Mesothelial cell of epicardium (in vitro differentiated cells): ENCODE results near the gene MYOCD. TPM values are rescaled to one million over a fixed set of nuclear protein-coding genes. Genes with fewer than 3 reads are reported as not detected.

Experiments used
- DNase-seq, 2 experiments: peaks; one replicate each; pipeline ENCODE4 v3.0.0; 2021; ENCODE audit warnings: low spot score in 2 of 2; ENCODE audit not compliant: unreplicated experiment in 2 of 2
- H3K27ac Mint-ChIP-seq: 2 replicates; pipeline ENCODE4 v1.8.0; 2021; ENCODE audit warnings: mixed read lengths
- H3K27me3 Mint-ChIP-seq: 2 replicates; pipeline ENCODE4 v1.8.0; 2021; ENCODE audit warnings: low read depth, mixed read lengths
- H3K36me3 Mint-ChIP-seq: 2 replicates; pipeline ENCODE4 v1.8.0; 2021; ENCODE audit warnings: mixed read lengths
- H3K4me1 Mint-ChIP-seq: 2 replicates; pipeline ENCODE4 v1.8.0; 2021; ENCODE audit warnings: mixed read lengths
- H3K4me3 Mint-ChIP-seq: 2 replicates; pipeline ENCODE4 v1.8.0; 2021; ENCODE audit warnings: mild to moderate bottlenecking, moderate library complexity, mixed read lengths
- H3K9me3 Mint-ChIP-seq: 2 replicates; pipeline ENCODE4 v1.8.0; 2021; ENCODE audit warnings: mixed read lengths
- total RNA-seq: library from RNA; stranded (reverse); gene quantifications from 3 replicates; pipeline ENCODE4 v1.2.1, GENCODE V29; 2021
- TF ChIP-seq, protein P1 (sequence below): fragments of 200-600 bp; sonication (generic); IDR thresholded peaks from one replicate; pipeline ENCODE4 v1.5.0; 2021; ENCODE audit warnings: antibody characterized with exemption; ENCODE audit not compliant: unreplicated experiment

The MYOCD gene
- total RNA-seq, 1 donor from 2014 or later: 10.3 TPM

DNA sequence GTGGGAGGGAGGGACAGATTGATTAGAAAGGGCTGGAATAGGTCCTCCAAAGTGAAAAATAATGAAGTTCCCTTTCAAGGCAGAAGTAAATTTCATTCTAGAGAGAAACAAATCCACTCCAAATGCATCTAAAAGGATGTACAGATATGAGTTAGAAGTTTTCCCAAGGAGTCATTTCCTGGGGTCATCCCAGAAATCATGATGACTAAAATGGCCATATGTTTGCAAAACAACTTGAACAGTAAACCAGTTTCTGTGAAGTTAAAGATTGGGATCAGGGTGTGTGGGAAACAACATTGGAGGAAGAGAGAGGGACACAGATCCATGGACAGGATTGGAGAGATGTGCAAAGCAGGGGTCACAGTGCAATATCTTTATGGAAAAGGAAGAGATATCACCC lies 91.1 kb downstream of the MYOCD start:
- H3K4me3 Mint-ChIP-seq: no peak overlapping the region
- no peaks in the 10 kb centered on the region for H3K27me3 Mint-ChIP-seq
- no peaks in the 10 kb centered on the region for H3K4me1 Mint-ChIP-seq
- TF ChIP-seq, protein P1, sequence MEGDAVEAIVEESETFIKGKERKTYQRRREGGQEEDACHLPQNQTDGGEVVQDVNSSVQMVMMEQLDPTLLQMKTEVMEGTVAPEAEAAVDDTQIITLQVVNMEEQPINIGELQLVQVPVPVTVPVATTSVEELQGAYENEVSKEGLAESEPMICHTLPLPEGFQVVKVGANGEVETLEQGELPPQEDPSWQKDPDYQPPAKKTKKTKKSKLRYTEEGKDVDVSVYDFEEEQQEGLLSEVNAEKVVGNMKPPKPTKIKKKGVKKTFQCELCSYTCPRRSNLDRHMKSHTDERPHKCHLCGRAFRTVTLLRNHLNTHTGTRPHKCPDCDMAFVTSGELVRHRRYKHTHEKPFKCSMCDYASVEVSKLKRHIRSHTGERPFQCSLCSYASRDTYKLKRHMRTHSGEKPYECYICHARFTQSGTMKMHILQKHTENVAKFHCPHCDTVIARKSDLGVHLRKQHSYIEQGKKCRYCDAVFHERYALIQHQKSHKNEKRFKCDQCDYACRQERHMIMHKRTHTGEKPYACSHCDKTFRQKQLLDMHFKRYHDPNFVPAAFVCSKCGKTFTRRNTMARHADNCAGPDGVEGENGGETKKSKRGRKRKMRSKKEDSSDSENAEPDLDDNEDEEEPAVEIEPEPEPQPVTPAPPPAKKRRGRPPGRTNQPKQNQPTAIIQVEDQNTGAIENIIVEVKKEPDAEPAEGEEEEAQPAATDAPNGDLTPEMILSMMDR: no peak
- no peaks in the 10 kb centered on the region for H3K36me3 Mint-ChIP-seq
- H3K9me3 Mint-ChIP-seq: no peaks in the 10 kb centered on the region
- DNase-seq: no peak
- no peak overlapping the region for H3K27ac Mint-ChIP-seq

DNA sequence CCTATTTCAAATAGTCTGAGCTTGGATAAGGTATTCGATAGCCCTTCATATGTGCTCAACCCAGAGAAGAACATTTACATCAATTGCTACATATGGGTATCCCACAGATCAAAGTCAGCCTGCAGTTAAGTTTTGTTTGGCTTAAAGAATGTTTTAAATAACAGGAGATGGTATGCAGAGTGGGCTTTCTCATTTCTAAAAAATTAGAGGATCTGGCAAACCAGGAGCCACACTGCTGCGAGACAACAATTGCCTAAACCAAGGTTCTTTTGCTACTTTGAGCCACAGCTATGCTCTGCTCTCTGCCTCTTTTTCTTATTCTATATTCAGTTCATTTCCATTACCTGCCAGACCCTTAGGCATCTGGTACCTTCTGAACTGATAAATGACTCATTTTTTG lies 93.4 kb downstream of the MYOCD start:
- Mint-ChIP-seq H3K27me3 (no peaks in the 10 kb centered on the region), H3K27ac (no peak overlapping the region), H3K36me3 (no peaks in the 10 kb centered on the region), H3K9me3 (no peaks in the 10 kb centered on the region), H3K4me3 (no peak overlapping the region), H3K4me1 (no peaks in the 10 kb centered on the region)
- no peak for DNase-seq
- TF ChIP-seq, protein P1: no peak

GRCh38 chr17:12765548-12765947 lies 99.9 kb downstream of the MYOCD start:
- H3K36me3 Mint-ChIP-seq: no peaks in the 10 kb centered on the region
- TF ChIP-seq, protein P1: no peak
- DNase-seq: no peak
- H3K27ac Mint-ChIP-seq: no peak overlapping the region
- H3K9me3 Mint-ChIP-seq: no peaks in the 10 kb centered on the region
- no peaks in the 10 kb centered on the region for H3K4me1 Mint-ChIP-seq
- H3K27me3 Mint-ChIP-seq: no peaks in the 10 kb centered on the region
- no peak overlapping the region for H3K4me3 Mint-ChIP-seq

GRCh38 chr17:12768255-12768654 lies 102.6 kb downstream of the MYOCD start:
- no peaks in the 10 kb centered on the region for H3K9me3 Mint-ChIP-seq
- TF ChIP-seq, protein P1: no peak
- H3K27me3 Mint-ChIP-seq: no peaks in the 10 kb centered on the region
- no peak overlapping the region for H3K4me3 Mint-ChIP-seq
- no peaks in the 10 kb centered on the region for H3K4me1 Mint-ChIP-seq
- no peaks in the 10 kb centered on the region for H3K36me3 Mint-ChIP-seq
- no peak for DNase-seq
- no peak overlapping the region for H3K27ac Mint-ChIP-seq

DNA sequence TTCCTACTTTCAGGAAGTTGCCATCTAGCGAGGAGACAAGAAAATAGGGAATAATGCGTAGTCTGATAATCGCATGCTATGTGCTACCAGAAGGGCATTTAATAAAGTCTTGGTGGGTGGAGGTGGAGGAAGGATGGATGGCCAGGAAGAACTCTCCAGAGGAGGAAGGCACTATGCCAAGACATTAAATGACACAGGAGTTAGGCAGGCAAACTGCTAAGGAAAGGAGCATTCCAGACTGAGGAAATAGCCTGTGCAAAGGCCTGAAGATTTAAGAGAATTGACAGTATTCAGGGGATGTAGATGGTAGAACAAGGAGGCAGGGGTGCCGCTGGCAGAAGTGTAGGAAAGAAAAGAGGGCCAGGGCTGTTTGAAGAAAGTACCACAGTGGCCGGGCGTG lies 104.3 kb downstream of the MYOCD start:
- Mint-ChIP-seq H3K36me3 (no peaks in the 10 kb centered on the region), H3K9me3 (no peaks in the 10 kb centered on the region), H3K4me3 (no peak overlapping the region), H3K4me1 (no peaks in the 10 kb centered on the region), H3K27ac (no peak overlapping the region), H3K27me3 (peaks cover 7% of the 10 kb centered on the region)
- TF ChIP-seq, protein P1: no peak
- no peak for DNase-seq

- TF ChIP-seq, protein P1: no peak
- no peak overlapping the region for H3K27ac Mint-ChIP-seq
- H3K36me3 Mint-ChIP-seq: no peaks in the 10 kb centered on the region
- no peak for DNase-seq
- H3K4me3 Mint-ChIP-seq: no peak overlapping the region
- peaks cover 14% of the 10 kb centered on the region for H3K27me3 Mint-ChIP-seq
- H3K9me3 Mint-ChIP-seq: no peaks in the 10 kb centered on the region
- H3K4me1 Mint-ChIP-seq: no peaks in the 10 kb centered on the region
These were observed 107.5 kb downstream of the MYOCD start for GRCh38 chr17:12773153-12773552.
